Gastroesophageal sphincter (tissue), 4 donors: ENCODE results near the gene SDSL. TPM values are rescaled to one million over a fixed set of nuclear protein-coding genes. Genes with fewer than 3 reads are reported as not detected.

Experiments used
- ATAC-seq: fragments of 150-250 bp; one replicate; pipeline ENCODE4 v1.9.1; 2016; ENCODE audit warnings: mild to moderate bottlenecking, moderate library complexity
- H3K27ac ChIP-seq, 4 donors: fragments of 200-600 bp; sonication (generic) in 3 of 4; 1 replicate in 3 of 4; 2 replicates in 1 of 4; pipeline ENCODE4 v1.5.1; 2016 to 2019
- H3K27me3 ChIP-seq: fragments of 200-600 bp; sonication (generic); one replicate; pipeline ENCODE4 v1.5.1; 2019
- H3K36me3 ChIP-seq, 2 donors: fragments of 200-600 bp; sonication (generic); one replicate each; pipeline ENCODE4 v1.5.1; 2019; ENCODE audit warnings: control low read depth in 1 of 2
- H3K4me1 ChIP-seq, 3 donors: fragments of 200-600 bp; sonication (generic); 1 replicate in 2 of 3; 2 replicates in 1 of 3; pipeline ENCODE4 v1.5.1; 2016 to 2019; ENCODE audit warnings: control low read depth in 2 of 3
- H3K4me3 ChIP-seq, 2 donors: fragments of 200-600 bp; sonication (generic); one replicate each; pipeline ENCODE4 v1.5.1; 2019; ENCODE audit warnings: mild to moderate bottlenecking in 1 of 2, moderate library complexity in 1 of 2
- H3K9me3 ChIP-seq, 3 donors: fragments of 200-600 bp; sonication (generic); one replicate each; pipeline ENCODE4 v1.5.1; 2017 to 2019; ENCODE audit warnings: control low read depth in 2 of 3
- EP300 ChIP-seq: sonication (generic); formaldehyde crosslinking; IDR thresholded peaks from one replicate; pipeline ENCODE4 v1.6.1; 2017; ENCODE audit warnings: antibody characterized with exemption, mild to moderate bottlenecking
- POLR2A ChIP-seq, 2 donors: fragments of 450-650 bp; IDR thresholded peaks; one replicate each; pipeline ENCODE4 v1.6.1; 2017; ENCODE audit warnings: antibody characterized with exemption in 2 of 2, mild to moderate bottlenecking in 2 of 2, moderate library complexity in 1 of 2
- POLR2AphosphoS5 ChIP-seq: sonication (generic); formaldehyde crosslinking; IDR thresholded peaks from one replicate; pipeline ENCODE4 v1.6.1; 2017; ENCODE audit warnings: antibody characterized with exemption
- WGBS, 2 donors: methylation state at CpG; one replicate each; pipeline ENCODE4 v1.1.5; 2018; ENCODE audit warnings: low coverage in 1 of 2; 5-methylcytosine and 5-hydroxymethylcytosine counted together
- total RNA-seq, 4 donors: library from RNA; depleted of rRNA; stranded (reverse); fragments of >200 nt; gene quantifications; one replicate each; pipeline ENCODE4 v1.1.0, GENCODE V29; 2016
- TF ChIP-seq, protein P1 (sequence below), 4 experiments: fragments of 200-600 bp in 2 of 4; fragments of 450-650 bp in 2 of 4; sonication (generic) in 1 of 4; IDR thresholded peaks; one replicate each; pipeline ENCODE4 v1.5.1; 2017 to 2019; ENCODE audit warnings: antibody characterized with exemption in 4 of 4, mild to moderate bottlenecking in 2 of 4, moderate library complexity in 2 of 4

The SDSL gene, protein sequence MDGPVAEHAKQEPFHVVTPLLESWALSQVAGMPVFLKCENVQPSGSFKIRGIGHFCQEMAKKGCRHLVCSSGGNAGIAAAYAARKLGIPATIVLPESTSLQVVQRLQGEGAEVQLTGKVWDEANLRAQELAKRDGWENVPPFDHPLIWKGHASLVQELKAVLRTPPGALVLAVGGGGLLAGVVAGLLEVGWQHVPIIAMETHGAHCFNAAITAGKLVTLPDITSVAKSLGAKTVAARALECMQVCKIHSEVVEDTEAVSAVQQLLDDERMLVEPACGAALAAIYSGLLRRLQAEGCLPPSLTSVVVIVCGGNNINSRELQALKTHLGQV
- total RNA-seq: 1 to 10 TPM; 1.1 to 7.5 (median 2.6) TPM

DNA sequence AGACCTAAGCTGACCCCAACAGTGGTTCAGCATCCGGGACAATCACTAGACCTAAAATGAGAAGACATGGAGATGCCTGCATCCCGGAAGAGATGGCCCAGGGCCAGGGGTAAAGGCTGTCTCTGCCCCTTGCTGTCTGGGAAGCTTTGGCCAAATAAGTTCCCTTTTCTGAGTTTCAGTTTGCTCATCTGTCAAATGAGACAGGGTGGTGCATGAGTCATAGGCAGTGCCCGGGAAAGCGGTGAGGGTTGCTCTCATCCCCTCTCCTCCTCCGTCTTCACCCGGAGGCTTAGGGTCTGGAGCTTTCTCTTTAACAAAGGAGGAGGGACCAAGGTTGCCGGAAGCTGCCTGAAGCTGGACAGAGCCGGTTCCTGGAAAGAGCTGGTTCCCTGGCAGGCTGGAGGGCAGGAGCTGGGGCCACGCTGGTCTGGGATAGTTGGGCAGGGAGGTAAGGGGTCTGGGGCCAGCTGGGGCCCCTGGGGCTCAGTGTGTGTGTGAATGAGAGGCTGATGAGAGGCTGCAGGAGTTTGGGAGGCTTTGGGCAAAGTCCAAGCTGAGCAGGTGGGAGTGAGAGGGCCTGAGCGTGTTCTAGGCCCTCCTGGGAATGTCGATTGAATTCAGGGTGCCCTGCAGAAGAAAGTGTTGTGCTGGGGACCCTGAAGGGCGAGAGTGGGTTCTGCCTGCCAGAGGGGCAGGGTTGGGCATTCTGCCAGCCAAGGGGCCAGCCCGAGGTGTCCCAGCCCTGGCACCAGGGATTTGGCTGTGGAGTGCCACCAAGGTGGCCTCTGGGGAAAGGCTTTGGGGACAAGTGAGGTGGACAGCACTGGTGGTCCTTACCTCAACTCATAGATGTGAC is at the start of gene SDSL:
Gene SDSL, plus strand, starts transcription at position 351 of the 856 bp plus-strand sequence. CDS start 5,603 bp downstream, outside the sequence.
- peak; percentile 84 for ATAC-seq
- Histone ChIP-seq H3K4me1 (peaks cover 0 to 20% (median 0%) of the 10 kb centered on the region in 3 donors), H3K36me3 (no peaks in the 10 kb centered on the region), H3K4me3 (peak within 1 kb of the TSS; percentile 50 to 51), H3K9me3 (no peaks in the 10 kb centered on the region), H3K27ac (peak within 1 kb of the TSS in 3 of 4 donors; percentile 21 to 68 (median 46)), H3K27me3 (peaks cover 10% of the 10 kb centered on the region)
- WGBS, 2 donors: 0% methylated on average over 1 of the region's 13 CpGs; no CpG with 5 or more reads in 1 of the 2 donors
- TF ChIP-seq, protein P1, sequence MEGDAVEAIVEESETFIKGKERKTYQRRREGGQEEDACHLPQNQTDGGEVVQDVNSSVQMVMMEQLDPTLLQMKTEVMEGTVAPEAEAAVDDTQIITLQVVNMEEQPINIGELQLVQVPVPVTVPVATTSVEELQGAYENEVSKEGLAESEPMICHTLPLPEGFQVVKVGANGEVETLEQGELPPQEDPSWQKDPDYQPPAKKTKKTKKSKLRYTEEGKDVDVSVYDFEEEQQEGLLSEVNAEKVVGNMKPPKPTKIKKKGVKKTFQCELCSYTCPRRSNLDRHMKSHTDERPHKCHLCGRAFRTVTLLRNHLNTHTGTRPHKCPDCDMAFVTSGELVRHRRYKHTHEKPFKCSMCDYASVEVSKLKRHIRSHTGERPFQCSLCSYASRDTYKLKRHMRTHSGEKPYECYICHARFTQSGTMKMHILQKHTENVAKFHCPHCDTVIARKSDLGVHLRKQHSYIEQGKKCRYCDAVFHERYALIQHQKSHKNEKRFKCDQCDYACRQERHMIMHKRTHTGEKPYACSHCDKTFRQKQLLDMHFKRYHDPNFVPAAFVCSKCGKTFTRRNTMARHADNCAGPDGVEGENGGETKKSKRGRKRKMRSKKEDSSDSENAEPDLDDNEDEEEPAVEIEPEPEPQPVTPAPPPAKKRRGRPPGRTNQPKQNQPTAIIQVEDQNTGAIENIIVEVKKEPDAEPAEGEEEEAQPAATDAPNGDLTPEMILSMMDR (IDR thresholded peaks at IDR 0.05): no peak
- no peak for TF ChIP-seq EP300
- TF ChIP-seq POLR2AphosphoS5: peak; percentile 51

DNA sequence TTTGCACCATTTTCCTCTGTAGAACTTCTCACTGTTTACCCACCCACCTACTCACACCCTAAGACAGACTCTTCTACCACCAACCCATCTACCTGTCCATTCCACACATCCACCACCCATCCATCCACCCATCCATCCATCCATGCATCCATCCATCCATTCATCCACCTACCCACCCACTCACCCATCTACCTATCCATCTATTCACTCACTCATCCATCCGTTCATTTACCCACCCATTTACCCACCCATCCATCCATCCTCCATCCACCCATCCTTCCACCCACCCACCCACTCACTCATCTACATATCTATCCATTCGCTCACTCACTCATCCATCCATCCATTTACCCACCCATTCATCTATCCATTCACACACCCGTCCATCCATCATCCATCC is 48.7 kb upstream of the SDSL start:
- H3K4me1 ChIP-seq: no peaks in the 10 kb centered on the region
- H3K27me3 ChIP-seq: no peaks in the 10 kb centered on the region
- TF ChIP-seq, protein P1 (IDR thresholded peaks at IDR 0.05): no peak
- TF ChIP-seq POLR2AphosphoS5 (no peak), POLR2A (IDR thresholded peaks at IDR 0.05) (no peak), EP300 (no peak)
- H3K36me3 ChIP-seq: peaks cover 0 to 85% of the 10 kb centered on the region in 2 donors
- ATAC-seq: no peak
- no peak overlapping the region for H3K27ac ChIP-seq
- WGBS, 2 donors: 93 to 97% methylated on average over 3 of the region's 3 CpGs
- no peak overlapping the region for H3K4me3 ChIP-seq
- no peaks in the 10 kb centered on the region for H3K9me3 ChIP-seq

DNA sequence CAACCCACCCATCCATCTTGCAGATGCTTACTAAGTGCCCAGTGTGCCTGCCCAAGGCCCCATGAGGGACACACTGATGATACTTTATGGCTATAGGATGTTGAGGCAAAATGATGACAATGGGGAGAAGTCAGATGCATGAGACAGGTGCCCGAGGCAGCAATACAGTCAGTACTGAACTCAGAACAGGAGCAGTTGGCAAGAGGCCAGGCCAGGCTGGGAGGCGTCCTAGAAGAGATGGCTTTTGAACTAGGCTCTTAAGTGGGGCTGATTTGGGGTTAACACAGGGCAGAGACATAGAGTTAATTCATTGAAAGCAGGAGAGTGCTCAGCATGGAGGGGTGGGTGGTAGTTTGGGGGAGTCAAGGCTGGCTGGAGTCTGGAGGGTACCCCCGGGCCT is 48.2 kb upstream of the SDSL start:
- H3K27ac ChIP-seq: no peak overlapping the region
- peaks cover 0 to 88% of the 10 kb centered on the region in 2 donors for H3K36me3 ChIP-seq
- H3K9me3 ChIP-seq: no peaks in the 10 kb centered on the region
- no peak for ATAC-seq
- H3K4me1 ChIP-seq: no peaks in the 10 kb centered on the region
- no peak overlapping the region for H3K4me3 ChIP-seq
- 78 to 84% methylated on average over 2 to 3 of the region's 3 CpGs for WGBS, 2 donors
- TF ChIP-seq, protein P1 (IDR thresholded peaks at IDR 0.05): no peak
- TF ChIP-seq EP300: no peak
- no peak for TF ChIP-seq POLR2AphosphoS5
- no peak for TF ChIP-seq POLR2A (IDR thresholded peaks at IDR 0.05)
- H3K27me3 ChIP-seq: no peaks in the 10 kb centered on the region

DNA sequence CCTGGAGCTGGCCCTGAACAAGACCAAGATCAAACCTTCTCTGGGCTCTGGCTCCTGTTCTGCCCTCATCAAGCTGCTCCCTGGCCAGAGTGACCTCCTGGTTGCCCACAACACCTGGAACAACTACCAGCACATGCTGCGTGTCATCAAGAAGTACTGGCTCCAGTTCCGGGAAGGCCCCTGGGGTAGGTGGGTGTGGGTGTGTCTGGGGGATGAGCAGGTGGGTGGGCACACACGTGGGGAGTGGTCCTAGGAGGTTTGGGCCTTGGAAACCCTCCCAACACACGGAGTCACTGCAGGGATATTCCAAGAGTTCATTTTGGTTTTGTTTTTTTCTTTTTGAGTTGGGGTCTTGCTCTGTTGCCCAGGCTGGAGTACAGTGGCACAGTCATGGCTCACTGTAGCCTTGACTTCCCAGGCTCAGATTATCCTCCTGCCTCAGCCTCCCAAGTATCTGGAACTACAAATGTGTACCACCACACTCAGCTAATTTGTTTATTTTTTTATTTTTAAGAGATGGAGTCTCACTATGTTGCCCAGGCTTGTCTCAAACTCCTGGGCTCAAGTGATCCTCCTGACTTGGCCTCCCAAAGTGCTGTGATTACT is 47.3 kb upstream of the SDSL start:
- WGBS, 2 donors: 71 to 83% methylated on average over 2 of the region's 4 CpGs

More for the DNA sequence above, 47.3 kb upstream of the SDSL start:
- ATAC-seq: no peak
- Histone ChIP-seq H3K9me3 (no peaks in the 10 kb centered on the region), H3K27me3 (no peaks in the 10 kb centered on the region), H3K36me3 (peaks cover 0 to 94% of the 10 kb centered on the region in 2 donors), H3K4me1 (no peaks in the 10 kb centered on the region), H3K4me3 (no peak overlapping the region), H3K27ac (no peak overlapping the region)
- no peak for TF ChIP-seq POLR2AphosphoS5
- no peak for TF ChIP-seq EP300
- TF ChIP-seq, protein P1 (IDR thresholded peaks at IDR 0.05): no peak
- no peak for TF ChIP-seq POLR2A (IDR thresholded peaks at IDR 0.05)
